ENCODE data around the gene LRRK1. TPM values are rescaled to one million over a fixed set of nuclear protein-coding genes. Genes with fewer than 3 reads are reported as not detected.

The LRRK1 gene
- polyA plus RNA-seq, 4 donors, result 3.8 to 9.4 (median 5.9) TPM

DNA sequence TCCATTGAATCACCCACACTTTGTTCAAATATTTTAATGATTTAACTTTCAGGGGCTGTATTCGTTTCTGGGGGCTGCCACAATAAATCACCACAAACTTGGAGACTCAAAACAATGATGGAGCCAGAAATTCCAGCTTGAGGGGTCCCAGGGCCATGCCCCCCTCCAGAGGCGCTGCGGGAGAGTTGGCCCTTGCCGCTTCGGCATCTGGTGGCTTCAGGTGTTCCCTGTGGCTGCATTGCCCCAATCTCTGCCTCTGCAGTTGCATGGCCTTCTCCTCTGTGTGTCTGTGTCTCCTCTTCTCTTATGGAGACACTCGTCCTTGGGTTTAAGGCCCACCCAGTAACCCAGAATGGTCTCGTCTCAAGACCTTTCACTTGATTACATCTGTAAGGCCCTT is 187.9 kb downstream of the LRRK1 start:
- no peak overlapping the region for H3K4me3 ChIP-seq (ENCODE audit: low read depth in 1 of 3, low read length in 3 of 3)
- H3K4me1 ChIP-seq (ENCODE audit: control insufficient read depth in 3 of 3, insufficient read depth in 2 of 3, low read depth in 1 of 3, low read length in 2 of 3), result no peaks in the 10 kb centered on the region
- no peaks in the 10 kb centered on the region for H3K27me3 ChIP-seq (ENCODE audit: control insufficient read depth in 3 of 3, insufficient read depth in 3 of 3, low read length in 3 of 3)
- H3K9me3 ChIP-seq (ENCODE audit: control insufficient read depth in 2 of 2, insufficient read depth in 1 of 2, low read depth in 1 of 2, low read length in 1 of 2), result peaks cover 0 to 11% of the 10 kb centered on the region in 2 donors
- H3K27ac ChIP-seq (ENCODE audit: low read depth in 1 of 3, low read length in 2 of 3), result no peak overlapping the region
- no peak for DNase-seq
- H3K36me3 ChIP-seq (ENCODE audit: control insufficient read depth in 3 of 3, insufficient read depth in 2 of 3, low read depth in 1 of 3, low read length in 3 of 3), result no peaks in the 10 kb centered on the region
- no peak for FAIRE-seq
- WGBS, 3 donors, result 82 to 86% (median 84%) methylated on average over 7 of the region's 7 CpGs

DNA sequence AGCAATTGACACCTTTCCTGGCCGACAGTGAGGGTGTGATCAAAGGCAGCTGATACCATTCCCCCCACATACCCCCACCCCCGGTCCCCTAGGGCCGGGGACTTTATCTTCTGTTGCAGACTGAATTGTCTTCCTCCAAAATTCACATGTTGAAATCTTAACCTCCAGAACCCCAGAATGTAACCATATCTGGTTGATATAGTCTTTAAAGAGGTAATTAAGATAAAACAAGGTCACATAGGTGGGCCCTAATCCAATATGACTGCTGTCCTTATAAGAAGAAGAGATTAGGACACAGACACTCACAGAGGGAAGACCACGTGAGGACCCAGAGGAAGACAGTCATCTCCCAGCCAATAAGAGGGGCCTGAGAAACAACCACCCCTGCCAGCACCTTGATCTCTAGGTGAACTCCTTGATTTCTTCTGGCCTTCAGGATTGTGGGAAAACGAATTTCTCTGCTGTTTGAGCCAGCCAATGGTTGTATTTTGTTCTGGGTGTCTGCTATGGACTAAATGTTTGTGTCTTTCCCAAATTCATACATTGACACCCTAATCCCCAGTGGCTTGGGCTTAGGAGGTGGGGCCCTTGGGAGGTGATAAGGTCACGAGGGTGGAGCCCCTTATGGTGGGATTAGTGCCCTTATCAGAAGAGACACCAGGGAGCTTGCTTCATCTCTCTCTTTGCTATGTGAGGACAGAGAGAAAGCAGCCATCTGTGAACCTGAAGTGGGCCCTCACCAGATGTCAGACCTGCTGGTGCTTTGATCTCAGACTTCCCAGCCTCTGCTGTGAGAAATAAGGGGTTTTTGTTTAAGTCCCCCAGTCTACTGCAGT is 188.7 kb downstream of the LRRK1 start:
- Histone ChIP-seq H3K36me3 (ENCODE audit: control insufficient read depth in 3 of 3, insufficient read depth in 2 of 3, low read depth in 1 of 3, low read length in 3 of 3) (no peaks in the 10 kb centered on the region), H3K4me1 (ENCODE audit: control insufficient read depth in 3 of 3, insufficient read depth in 2 of 3, low read depth in 1 of 3, low read length in 2 of 3) (no peaks in the 10 kb centered on the region), H3K4me3 (ENCODE audit: low read depth in 1 of 3, low read length in 3 of 3) (no peak overlapping the region), H3K9me3 (ENCODE audit: control insufficient read depth in 2 of 2, insufficient read depth in 1 of 2, low read depth in 1 of 2, low read length in 1 of 2) (peaks cover 0 to 11% of the 10 kb centered on the region in 2 donors), H3K27ac (ENCODE audit: low read depth in 1 of 3, low read length in 2 of 3) (no peak overlapping the region), H3K27me3 (ENCODE audit: control insufficient read depth in 3 of 3, insufficient read depth in 3 of 3, low read length in 3 of 3) (no peaks in the 10 kb centered on the region)
- DNase-seq (no peak), FAIRE-seq (no peak)
- WGBS, 3 donors, result 54 to 76% (median 67%) methylated on average over 6 of the region's 6 CpGs

DNA sequence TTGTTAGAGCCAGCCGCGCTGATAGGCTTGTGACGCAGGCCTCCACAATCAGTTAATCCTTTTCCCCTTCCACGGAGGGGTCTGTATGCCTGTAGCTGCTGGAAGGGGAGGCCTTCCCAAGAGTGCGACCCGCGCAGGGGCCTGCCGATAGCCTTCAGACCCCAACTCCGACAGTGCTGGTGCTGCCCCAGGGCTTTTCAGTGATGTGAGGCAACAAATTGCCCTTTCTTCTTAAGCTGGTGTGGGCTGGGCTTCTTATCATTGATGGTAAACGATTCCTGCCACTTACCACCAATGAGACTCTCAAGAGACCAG is 189.3 kb downstream of the LRRK1 start:
- Histone ChIP-seq H3K27me3 (ENCODE audit: control insufficient read depth in 3 of 3, insufficient read depth in 3 of 3, low read length in 3 of 3) (no peaks in the 10 kb centered on the region), H3K4me3 (ENCODE audit: low read depth in 1 of 3, low read length in 3 of 3) (no peak overlapping the region), H3K36me3 (ENCODE audit: control insufficient read depth in 3 of 3, insufficient read depth in 2 of 3, low read depth in 1 of 3, low read length in 3 of 3) (no peaks in the 10 kb centered on the region), H3K27ac (ENCODE audit: low read depth in 1 of 3, low read length in 2 of 3) (no peak overlapping the region), H3K9me3 (ENCODE audit: control insufficient read depth in 2 of 2, insufficient read depth in 1 of 2, low read depth in 1 of 2, low read length in 1 of 2) (peaks cover 0 to 11% of the 10 kb centered on the region in 2 donors), H3K4me1 (ENCODE audit: control insufficient read depth in 3 of 3, insufficient read depth in 2 of 3, low read depth in 1 of 3, low read length in 2 of 3) (no peaks in the 10 kb centered on the region)
- FAIRE-seq (no peak), DNase-seq (no peak)
- 93% methylated on average over 10 of the region's 10 CpGs for WGBS, 3 donors

DNA sequence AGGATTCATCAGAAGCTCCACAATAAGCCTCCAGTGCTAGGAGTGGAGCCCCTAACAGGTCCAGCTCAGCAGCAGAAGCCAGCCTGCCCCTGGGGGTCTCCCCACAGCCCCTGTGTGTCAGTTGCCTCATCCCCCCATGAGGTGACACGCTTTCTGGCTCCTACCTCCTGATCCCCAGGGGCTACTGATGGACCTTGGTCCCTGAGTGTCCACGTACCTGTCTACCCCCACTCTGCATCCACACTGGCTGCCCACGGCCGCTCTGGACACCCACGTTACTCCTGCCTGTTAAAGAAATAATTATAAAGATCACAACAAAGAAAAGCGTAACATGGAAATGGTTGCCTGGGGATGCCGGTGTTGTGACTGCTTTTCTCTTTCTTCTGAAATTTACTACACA is 189.6 kb downstream of the LRRK1 start:
- no peak overlapping the region for H3K4me3 ChIP-seq (ENCODE audit: low read depth in 1 of 3, low read length in 3 of 3)
- no peaks in the 10 kb centered on the region for H3K36me3 ChIP-seq (ENCODE audit: control insufficient read depth in 3 of 3, insufficient read depth in 2 of 3, low read depth in 1 of 3, low read length in 3 of 3)
- H3K27ac ChIP-seq (ENCODE audit: low read depth in 1 of 3, low read length in 2 of 3), result no peak overlapping the region
- WGBS, 3 donors, result 92 to 97% (median 95%) methylated on average over 7 of the region's 7 CpGs
- FAIRE-seq, result no peak
- no peak for DNase-seq
- no peaks in the 10 kb centered on the region for H3K4me1 ChIP-seq (ENCODE audit: control insufficient read depth in 3 of 3, insufficient read depth in 2 of 3, low read depth in 1 of 3, low read length in 2 of 3)
- H3K27me3 ChIP-seq (ENCODE audit: control insufficient read depth in 3 of 3, insufficient read depth in 3 of 3, low read length in 3 of 3), result no peaks in the 10 kb centered on the region
- peaks cover 0 to 11% of the 10 kb centered on the region in 2 donors for H3K9me3 ChIP-seq (ENCODE audit: control insufficient read depth in 2 of 2, insufficient read depth in 1 of 2, low read depth in 1 of 2, low read length in 1 of 2)

DNA sequence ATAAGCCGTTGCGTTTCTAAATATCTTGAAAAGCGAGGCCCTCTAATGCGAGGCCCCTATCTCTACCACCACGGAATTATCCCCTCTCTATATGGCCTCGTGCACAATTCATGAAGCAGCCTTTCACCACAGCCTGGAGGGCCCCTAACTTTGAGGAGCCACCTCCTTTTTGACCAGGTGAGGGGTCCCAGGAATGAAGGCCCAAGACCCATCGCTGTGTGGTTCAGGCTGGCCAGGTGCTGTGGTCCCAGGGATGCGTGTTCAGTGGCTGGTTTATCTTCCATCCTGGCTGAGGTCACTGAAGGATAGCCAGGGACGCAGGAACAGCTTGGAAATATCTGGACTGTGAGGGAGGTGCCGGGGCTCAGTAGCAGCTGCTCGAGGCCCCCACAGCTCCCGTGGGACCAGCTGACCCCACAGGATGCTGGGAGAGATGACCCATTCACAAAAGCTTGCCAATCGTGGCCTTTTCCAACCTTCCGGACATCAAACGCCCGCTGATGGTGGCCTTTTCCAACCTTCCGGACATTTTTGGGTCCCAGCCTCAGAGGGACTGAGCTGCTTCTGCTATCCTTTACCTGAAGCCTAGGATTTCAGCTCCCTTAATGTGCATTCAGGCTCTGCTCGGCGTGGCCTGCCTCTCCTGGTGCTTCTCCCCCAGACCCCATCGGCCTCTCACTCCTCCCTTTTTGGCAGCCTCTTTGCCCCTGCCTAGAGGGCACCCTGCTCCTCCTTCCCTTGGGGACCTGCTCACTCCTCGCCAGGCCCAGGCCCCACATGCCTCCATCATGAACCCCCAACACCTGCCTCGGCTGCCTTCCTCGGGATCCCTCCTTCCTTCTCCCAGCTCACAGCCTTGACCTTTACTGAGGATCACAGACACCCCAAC is 191.8 kb downstream of the LRRK1 start:
- Histone ChIP-seq H3K27ac (ENCODE audit: low read depth in 1 of 3, low read length in 2 of 3) (no peak overlapping the region), H3K4me3 (ENCODE audit: low read depth in 1 of 3, low read length in 3 of 3) (no peak overlapping the region), H3K4me1 (ENCODE audit: control insufficient read depth in 3 of 3, insufficient read depth in 2 of 3, low read depth in 1 of 3, low read length in 2 of 3) (no peaks in the 10 kb centered on the region), H3K9me3 (ENCODE audit: control insufficient read depth in 2 of 2, insufficient read depth in 1 of 2, low read depth in 1 of 2, low read length in 1 of 2) (peaks cover 0 to 11% of the 10 kb centered on the region in 2 donors), H3K27me3 (ENCODE audit: control insufficient read depth in 3 of 3, insufficient read depth in 3 of 3, low read length in 3 of 3) (no peaks in the 10 kb centered on the region), H3K36me3 (ENCODE audit: control insufficient read depth in 3 of 3, insufficient read depth in 2 of 3, low read depth in 1 of 3, low read length in 3 of 3) (no peaks in the 10 kb centered on the region)
- FAIRE-seq (no peak), DNase-seq (no peak)
- WGBS, 3 donors, result 83 to 87% (median 85%) methylated on average over 22 to 23 of the region's 23 CpGs

DNA sequence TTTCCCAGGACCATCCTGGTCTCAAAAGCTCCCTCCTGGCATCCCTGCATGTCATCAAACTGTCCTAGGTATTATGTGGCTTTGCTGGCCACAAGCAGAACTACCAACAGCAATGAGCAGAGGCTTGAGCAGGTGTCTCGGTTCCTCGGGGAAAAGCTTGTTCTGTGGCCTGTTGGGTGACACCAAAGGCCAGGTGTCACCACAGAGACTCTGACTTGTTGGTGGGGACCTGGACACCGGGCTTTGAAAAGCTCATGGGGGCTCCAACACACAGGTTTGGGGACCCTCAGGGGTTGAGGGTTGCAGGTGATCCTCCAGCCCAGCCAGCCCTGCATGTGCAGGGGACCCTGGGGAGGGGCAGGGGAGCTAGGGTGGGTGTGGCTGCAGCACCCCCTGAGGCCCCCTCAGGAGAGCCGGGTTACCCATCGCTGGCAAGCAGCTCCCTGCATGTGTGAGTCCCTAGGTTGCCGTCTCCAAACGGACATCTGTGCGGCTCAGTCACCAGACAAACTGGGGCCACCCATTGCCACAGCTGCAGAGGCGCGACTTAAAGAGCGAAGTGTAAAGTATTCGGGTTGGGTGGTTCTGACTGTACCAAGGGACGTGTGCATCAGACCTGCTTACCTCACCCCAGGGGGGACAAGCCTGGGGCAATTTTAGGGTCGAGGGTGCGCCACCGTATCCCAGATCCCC is 192.6 kb downstream of the LRRK1 start:
- DNase-seq, result no peak
- Histone ChIP-seq H3K4me1 (ENCODE audit: control insufficient read depth in 3 of 3, insufficient read depth in 2 of 3, low read depth in 1 of 3, low read length in 2 of 3) (no peaks in the 10 kb centered on the region), H3K27me3 (ENCODE audit: control insufficient read depth in 3 of 3, insufficient read depth in 3 of 3, low read length in 3 of 3) (no peaks in the 10 kb centered on the region), H3K9me3 (ENCODE audit: control insufficient read depth in 2 of 2, insufficient read depth in 1 of 2, low read depth in 1 of 2, low read length in 1 of 2) (peaks cover 0 to 11% of the 10 kb centered on the region in 2 donors), H3K36me3 (ENCODE audit: control insufficient read depth in 3 of 3, insufficient read depth in 2 of 3, low read depth in 1 of 3, low read length in 3 of 3) (no peaks in the 10 kb centered on the region), H3K4me3 (ENCODE audit: low read depth in 1 of 3, low read length in 3 of 3) (no peak overlapping the region), H3K27ac (ENCODE audit: low read depth in 1 of 3, low read length in 2 of 3) (no peak overlapping the region)
- 71 to 86% (median 80%) methylated on average over 16 of the region's 16 CpGs for WGBS, 3 donors
- no peak for FAIRE-seq

DNA sequence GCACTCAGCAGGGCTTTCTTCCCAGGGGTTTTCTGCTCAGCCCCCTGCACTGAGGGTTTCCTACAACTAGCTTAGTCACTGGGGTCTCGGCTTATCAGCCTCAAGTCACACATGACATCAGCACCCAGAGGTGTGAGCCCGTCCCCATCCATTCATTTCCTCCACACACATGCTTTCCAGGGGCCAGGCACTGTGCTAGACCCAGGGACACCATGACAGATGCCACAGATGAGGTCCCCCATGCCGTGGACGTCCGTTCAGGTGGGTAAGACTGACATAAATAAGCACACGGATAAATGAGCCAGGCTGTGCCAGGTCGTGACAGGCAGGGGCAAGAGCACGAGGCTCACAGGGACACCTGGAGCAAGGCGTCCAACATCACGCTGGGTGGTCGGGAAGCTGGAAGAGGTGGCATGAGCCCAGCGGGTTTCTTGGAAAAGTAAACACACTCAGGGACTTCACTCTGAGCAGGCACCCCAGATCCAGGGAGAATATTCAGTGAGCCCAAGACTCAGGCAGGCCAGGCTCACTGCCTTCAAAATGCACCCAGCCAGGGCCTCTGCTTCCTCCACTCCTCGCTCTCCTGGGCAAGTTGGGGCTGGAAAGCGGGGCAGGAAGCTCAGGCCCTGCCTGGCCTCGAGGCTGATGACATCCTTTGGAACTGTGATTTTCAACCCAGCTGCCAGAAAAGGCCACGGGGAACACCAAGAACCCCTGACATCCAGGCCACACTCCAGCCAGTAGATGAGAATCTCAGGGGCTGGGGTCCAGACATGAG is 193.4 kb downstream of the LRRK1 start:
- H3K4me1 ChIP-seq (ENCODE audit: control insufficient read depth in 3 of 3, insufficient read depth in 2 of 3, low read depth in 1 of 3, low read length in 2 of 3), result no peaks in the 10 kb centered on the region
- H3K27ac ChIP-seq (ENCODE audit: low read depth in 1 of 3, low read length in 2 of 3), result no peak overlapping the region
- FAIRE-seq (no peak), DNase-seq (no peak)
- H3K27me3 ChIP-seq (ENCODE audit: control insufficient read depth in 3 of 3, insufficient read depth in 3 of 3, low read length in 3 of 3), result no peaks in the 10 kb centered on the region
- peaks cover 0 to 11% of the 10 kb centered on the region in 2 donors for H3K9me3 ChIP-seq (ENCODE audit: control insufficient read depth in 2 of 2, insufficient read depth in 1 of 2, low read depth in 1 of 2, low read length in 1 of 2)
- WGBS, 3 donors, result 69 to 78% (median 72%) methylated on average over 16 of the region's 16 CpGs
- no peak overlapping the region for H3K4me3 ChIP-seq (ENCODE audit: low read depth in 1 of 3, low read length in 3 of 3)
- no peaks in the 10 kb centered on the region for H3K36me3 ChIP-seq (ENCODE audit: control insufficient read depth in 3 of 3, insufficient read depth in 2 of 3, low read depth in 1 of 3, low read length in 3 of 3)
